ENCODE data around the gene RBP4.

DNA sequence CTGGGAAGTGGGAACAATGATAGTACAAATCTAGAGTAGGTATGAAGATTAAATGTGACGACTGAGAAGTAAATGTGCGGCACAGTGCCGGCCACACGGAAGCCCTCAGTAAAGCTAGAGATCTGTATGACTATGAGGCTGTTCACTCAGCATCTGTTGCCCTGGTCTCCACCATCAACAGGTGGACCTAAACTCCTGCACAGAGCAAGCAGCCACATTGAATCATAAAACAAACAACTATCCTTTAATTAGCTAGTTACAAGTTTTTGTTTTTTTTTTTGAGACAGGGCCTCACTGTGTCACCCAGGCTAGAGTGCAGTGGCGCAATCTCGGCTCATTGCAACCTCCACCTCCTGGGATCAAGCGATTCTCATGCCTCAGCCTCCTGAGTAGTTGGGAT, 16.6 kb downstream of the RBP4 start:
- TF ChIP-seq CTCF (IDR thresholded peaks at IDR 0.05), result no peak
- TF ChIP-seq POLR2A (IDR thresholded peaks at IDR 0.05), result no peak
